ENCODE data around the gene SLC6A3.

SLC6A3 gene

DNA sequence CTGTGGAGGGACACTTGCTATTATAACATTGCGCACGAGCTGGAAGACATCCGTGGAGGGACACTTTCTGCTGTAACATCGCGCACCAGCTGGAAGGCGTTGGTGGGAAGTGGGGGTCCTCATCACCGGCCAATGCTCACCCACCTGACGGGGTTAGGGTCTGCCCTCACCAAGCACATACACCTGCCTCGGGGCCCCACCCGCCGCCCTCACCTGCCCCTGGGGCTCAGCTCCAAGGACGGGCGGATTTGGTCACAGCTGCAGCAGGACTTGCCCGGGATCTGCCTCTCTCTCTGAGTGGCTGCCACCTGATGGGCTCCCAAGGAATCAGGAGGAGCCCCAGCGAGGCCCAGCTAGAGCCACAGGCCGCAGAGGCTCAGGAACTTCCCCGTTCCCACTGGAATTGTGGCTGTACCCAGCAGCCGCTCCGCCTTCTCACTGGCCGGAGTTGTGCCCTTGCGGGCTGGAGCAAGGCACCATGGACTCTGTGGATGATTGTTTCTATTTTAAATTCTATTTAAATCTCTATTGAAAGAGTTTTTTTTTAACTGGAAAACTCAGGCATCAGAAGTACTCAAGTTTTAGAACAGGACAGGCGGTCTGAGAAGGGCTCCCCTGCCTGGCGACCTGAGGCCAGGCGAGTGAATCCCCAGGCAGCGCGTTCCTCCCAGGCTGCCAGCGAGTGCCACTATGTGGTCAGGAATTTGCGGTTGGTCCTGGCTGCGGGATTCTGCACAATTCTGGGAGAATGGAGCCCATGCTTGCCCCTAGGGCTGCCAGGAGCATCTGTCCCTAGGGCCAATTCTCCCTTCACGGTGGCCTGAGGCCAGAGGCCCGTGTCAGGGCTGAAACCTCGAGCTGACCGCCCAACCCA is 38.9 kb upstream of the SLC6A3 start:
- in situ Hi-C loops (cut with MboI; ENCODE audit: low pct_unique_long_range_greater_than_20kb, low sequenced_read_pairs, unreplicated experiment), result no loop called here
- DNase-seq (ENCODE audit: low spot score), result no peak

DNA sequence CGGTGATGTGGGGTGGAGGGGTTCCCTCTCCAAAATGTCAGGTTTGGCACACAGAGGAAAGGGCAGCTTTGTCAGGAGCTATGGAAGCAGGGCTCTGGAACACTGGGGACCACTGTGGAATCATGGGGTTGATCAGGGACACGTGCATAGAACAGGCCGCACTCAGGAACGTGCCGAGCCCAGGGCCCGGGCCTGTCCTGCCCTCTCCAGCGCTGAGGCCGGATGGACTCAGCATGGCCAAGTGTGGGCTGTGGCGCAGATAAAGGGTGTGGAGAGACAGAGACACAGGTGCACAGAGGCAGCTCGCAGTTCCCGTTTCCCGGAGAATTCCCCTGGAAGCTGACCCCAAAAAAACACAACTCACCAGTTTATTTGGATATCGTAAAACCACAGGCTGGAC is 37.8 kb upstream of the SLC6A3 start:
- in situ Hi-C loops (cut with MboI; ENCODE audit: low pct_unique_long_range_greater_than_20kb, low sequenced_read_pairs, unreplicated experiment), result no loop called here
- TF ChIP-seq, protein P1, sequence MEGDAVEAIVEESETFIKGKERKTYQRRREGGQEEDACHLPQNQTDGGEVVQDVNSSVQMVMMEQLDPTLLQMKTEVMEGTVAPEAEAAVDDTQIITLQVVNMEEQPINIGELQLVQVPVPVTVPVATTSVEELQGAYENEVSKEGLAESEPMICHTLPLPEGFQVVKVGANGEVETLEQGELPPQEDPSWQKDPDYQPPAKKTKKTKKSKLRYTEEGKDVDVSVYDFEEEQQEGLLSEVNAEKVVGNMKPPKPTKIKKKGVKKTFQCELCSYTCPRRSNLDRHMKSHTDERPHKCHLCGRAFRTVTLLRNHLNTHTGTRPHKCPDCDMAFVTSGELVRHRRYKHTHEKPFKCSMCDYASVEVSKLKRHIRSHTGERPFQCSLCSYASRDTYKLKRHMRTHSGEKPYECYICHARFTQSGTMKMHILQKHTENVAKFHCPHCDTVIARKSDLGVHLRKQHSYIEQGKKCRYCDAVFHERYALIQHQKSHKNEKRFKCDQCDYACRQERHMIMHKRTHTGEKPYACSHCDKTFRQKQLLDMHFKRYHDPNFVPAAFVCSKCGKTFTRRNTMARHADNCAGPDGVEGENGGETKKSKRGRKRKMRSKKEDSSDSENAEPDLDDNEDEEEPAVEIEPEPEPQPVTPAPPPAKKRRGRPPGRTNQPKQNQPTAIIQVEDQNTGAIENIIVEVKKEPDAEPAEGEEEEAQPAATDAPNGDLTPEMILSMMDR (IDR thresholded peaks at IDR 0.05; ENCODE audit: extremely low read depth, insufficient read depth, missing control alignments), result no peak
- DNase-seq (ENCODE audit: low spot score), result no peak

More for the DNA sequence above, 38.9 kb upstream of the SLC6A3 start:
- TF ChIP-seq, protein P1 (IDR thresholded peaks at IDR 0.05; ENCODE audit: extremely low read depth, insufficient read depth, missing control alignments), result no peak

- in situ Hi-C loops (cut with MboI; ENCODE audit: low pct_unique_long_range_greater_than_20kb, low sequenced_read_pairs, unreplicated experiment), result no loop called here
- DNase-seq (ENCODE audit: low spot score), result no peak
- TF ChIP-seq, protein P1 (IDR thresholded peaks at IDR 0.05; ENCODE audit: extremely low read depth, insufficient read depth, missing control alignments), result no peak
Measured at GRCh38 chr5:1481959-1482331, 36.7 kb upstream of the SLC6A3 start.

DNA sequence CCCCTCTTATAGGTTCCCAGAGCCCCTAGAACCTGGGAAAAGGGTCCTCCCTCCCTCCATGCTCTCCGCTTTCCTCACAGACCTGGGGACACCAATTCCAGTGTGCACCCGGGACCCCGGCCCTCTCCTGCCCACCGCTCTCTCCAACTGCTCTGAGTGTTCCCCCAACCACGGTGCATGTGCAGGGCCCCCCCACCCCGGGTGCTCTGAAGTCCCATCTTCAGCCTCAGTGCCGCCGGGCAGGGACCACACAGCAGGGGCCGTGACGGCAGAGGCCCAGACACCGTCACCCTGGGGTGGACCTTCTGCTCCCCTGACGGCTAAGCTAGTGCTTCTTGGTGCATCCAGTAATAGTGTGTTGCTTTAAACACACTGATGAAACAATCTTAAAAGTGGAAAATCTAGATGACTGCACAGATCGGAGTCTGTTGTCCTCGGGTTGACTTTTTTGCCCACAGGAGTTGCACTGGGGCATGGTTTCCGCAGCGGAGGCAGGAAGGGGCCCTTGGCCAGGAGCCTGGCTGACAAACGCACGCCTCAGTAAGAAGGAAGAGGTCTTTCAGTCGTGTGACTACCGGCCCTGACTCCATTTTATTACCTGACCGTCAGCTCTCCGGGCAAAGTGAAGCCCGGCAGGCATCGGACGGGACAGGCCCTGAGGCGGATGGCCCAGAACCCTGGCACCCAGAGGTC is 36.2 kb upstream of the SLC6A3 start:
- in situ Hi-C loops (cut with MboI; ENCODE audit: low pct_unique_long_range_greater_than_20kb, low sequenced_read_pairs, unreplicated experiment), result no loop called here
- TF ChIP-seq, protein P1 (IDR thresholded peaks at IDR 0.05; ENCODE audit: extremely low read depth, insufficient read depth, missing control alignments), result no peak
- DNase-seq (ENCODE audit: low spot score), result no peak

GRCh38 chr5:1480806-1481205 is 35.6 kb upstream of the SLC6A3 start:
- TF ChIP-seq, protein P1 (IDR thresholded peaks at IDR 0.05; ENCODE audit: extremely low read depth, insufficient read depth, missing control alignments), result no peak
- no peak for DNase-seq (ENCODE audit: low spot score)
- in situ Hi-C loops (cut with MboI; ENCODE audit: low pct_unique_long_range_greater_than_20kb, low sequenced_read_pairs, unreplicated experiment), result no loop called here

DNA sequence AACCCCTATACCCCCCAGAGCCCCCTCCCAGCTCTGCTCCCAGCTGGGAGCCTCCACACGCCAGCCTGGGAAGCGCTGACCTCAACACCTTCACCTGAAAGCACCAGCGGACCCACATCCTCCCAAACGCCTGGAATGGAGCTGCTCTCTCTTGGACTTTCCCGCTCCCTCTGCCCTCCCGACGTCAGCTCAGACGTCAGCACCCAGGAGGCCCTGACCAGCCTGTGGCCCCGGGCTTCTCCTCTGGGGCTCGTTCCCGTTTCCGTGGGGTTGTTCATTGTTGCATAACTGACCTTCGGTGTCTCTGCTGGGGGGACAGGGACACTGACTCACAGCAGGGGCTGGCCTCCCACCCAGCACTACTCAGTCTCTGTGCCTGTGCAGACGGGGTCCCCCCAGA is 35.0 kb upstream of the SLC6A3 start:
- no peak for DNase-seq (ENCODE audit: low spot score)
- in situ Hi-C loops (cut with MboI; ENCODE audit: low pct_unique_long_range_greater_than_20kb, low sequenced_read_pairs, unreplicated experiment), result no loop called here
- TF ChIP-seq, protein P1 (IDR thresholded peaks at IDR 0.05; ENCODE audit: extremely low read depth, insufficient read depth, missing control alignments), result no peak
